ENCODE measurements around the gene SDR39U1.
"Not testable (repeated sequence)": the region's sequence is repeated elsewhere in the genome, so short reads cannot be mapped to it uniquely, and the experiment has no call there.

Gene SDR39U1

GRCh38 chr14:24463017-24463883 lies 20.7 kb upstream of the SDR39U1 start:
- H3K4me3 ChIP-seq (ENCODE audit: low read length): no peak overlapping the region
- TF ChIP-seq ZNF274 (IDR thresholded peaks at IDR 0.05; ENCODE audit: low read depth, low read length): no peak

DNA sequence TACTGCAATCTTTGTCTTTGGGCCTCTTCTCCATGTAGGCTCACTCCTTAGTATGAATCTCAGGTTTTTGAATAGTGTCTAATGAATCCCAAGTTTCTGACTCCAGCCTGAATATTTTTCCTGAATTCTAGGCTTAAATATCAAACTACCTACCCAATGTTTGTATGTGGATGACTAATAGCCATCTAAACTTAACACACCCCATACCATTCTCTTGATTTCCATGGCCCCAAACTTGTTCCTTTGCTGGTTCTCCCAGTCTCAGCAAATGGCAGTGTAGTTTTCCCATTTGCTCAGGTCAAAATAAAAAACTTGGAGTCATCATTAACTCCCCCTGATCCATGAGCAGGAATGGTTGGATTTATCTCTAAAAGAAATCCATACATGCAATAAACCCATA lies 18.8 kb upstream of the SDR39U1 start:
- no peak for TF ChIP-seq ZNF274 (IDR thresholded peaks at IDR 0.05; ENCODE audit: low read depth, low read length)
- no peak overlapping the region for H3K4me3 ChIP-seq (ENCODE audit: low read length)

GRCh38 chr14:24459331-24459730 lies 16.8 kb upstream of the SDR39U1 start:
- H3K4me3 ChIP-seq (ENCODE audit: low read length): no peak overlapping the region
- no peak for TF ChIP-seq ZNF274 (IDR thresholded peaks at IDR 0.05; ENCODE audit: low read depth, low read length)

DNA sequence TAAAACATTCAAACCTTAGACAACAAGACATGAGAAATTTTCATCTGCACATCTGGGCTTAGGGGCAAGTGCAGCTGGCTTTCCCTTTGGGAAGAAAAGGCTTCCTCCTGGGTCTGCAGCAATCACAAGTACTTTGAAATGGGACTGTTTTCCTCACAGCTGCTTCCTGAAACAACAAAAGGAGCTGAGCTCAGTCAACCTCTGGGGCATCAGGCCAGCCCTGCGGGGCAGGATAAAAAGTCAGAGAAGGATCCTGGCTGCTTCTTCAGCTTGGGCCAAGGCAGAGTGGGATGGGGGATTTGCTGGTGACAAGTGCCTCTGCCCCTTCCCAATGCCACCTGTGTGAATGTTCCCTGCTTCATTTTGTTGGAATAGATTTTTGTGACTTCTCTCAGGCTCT lies 16.2 kb upstream of the SDR39U1 start:
- no peak for TF ChIP-seq ZNF274 (IDR thresholded peaks at IDR 0.05; ENCODE audit: low read depth, low read length)
- no peak overlapping the region for H3K4me3 ChIP-seq (ENCODE audit: low read length)

GRCh38 chr14:24456980-24457379 lies 14.4 kb upstream of the SDR39U1 start:
- no peak for TF ChIP-seq ZNF274 (IDR thresholded peaks at IDR 0.05; ENCODE audit: low read depth, low read length)

GRCh38 chr14:24450828-24451227 lies 8.3 kb upstream of the SDR39U1 start:
- not testable (repeated sequence) for H3K4me3 ChIP-seq (ENCODE audit: low read length)

More at GRCh38 chr14:24456980-24457379, 14.4 kb upstream of the SDR39U1 start:
- H3K4me3 ChIP-seq (ENCODE audit: low read length): no peak overlapping the region

DNA sequence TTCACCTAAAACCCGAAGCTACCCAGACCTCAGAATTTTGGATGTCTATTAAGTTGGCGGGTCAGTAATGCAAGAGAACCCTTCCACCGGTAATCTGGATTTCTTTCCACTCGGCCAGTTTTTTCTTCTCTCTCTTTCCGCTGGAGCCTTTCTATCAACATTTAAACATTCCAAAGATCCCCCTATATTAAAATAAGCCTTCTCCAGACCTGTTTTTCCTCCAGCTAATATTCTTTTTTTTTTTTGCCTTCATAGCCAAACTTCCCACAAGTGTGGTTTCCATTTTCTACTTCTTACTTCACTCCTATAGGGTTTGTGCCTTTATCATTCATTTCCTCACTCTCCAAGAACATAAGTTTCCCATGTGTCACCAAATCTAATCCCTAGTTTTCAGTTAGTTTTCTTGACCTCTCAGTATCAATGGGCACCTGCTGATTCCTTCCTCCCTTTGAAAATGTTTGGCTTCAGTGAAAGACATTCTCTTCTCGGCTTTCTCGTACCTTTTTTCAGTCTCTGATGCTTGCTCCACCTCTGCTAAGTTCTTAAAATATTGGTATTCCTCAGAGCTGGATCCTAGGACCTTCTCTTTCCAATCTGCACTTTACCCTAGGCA lies 583 bp upstream of the SDR39U1 start:
- TF ChIP-seq ZNF274 (IDR thresholded peaks at IDR 0.05; ENCODE audit: low read depth, low read length): no peak
- peak overlapping the region; percentile 96 for H3K4me3 ChIP-seq (ENCODE audit: low read length)

GRCh38 chr14:24441904-24442239 lies 704 bp downstream of the SDR39U1 start:
- TF ChIP-seq ZNF274 (IDR thresholded peaks at IDR 0.05; ENCODE audit: low read depth, low read length): no peak
- peak overlapping the region; percentile 71 for H3K4me3 ChIP-seq (ENCODE audit: low read length)

DNA sequence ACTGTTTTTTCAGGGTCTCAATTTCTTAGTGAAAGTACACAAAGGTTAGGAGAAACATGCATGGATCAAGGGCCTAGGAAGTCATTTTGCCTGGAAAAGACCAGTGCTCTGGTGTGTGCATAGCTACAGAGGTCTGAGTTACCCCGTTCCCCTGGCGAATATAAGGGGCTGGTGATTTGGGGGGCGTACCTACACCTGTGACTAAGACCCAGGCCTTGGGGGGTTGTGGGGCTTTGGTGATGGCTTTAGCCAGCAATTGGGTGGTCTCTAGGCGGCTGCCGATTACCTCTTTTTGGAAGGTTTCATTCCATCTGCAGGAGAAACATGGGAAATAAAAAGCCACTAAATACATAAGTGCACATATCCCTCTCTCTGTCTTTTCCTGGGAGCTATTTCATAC lies 1.1 kb downstream of the SDR39U1 start:
- TF ChIP-seq ZNF274 (IDR thresholded peaks at IDR 0.05; ENCODE audit: low read depth, low read length): no peak
- H3K4me3 ChIP-seq (ENCODE audit: low read length): peak overlapping the region; percentile 71

GRCh38 chr14:24440606-24441399 lies 1.8 kb downstream of the SDR39U1 start:
- no peak for TF ChIP-seq ZNF274 (IDR thresholded peaks at IDR 0.05; ENCODE audit: low read depth, low read length)
- H3K4me3 ChIP-seq (ENCODE audit: low read length): no peak overlapping the region

DNA sequence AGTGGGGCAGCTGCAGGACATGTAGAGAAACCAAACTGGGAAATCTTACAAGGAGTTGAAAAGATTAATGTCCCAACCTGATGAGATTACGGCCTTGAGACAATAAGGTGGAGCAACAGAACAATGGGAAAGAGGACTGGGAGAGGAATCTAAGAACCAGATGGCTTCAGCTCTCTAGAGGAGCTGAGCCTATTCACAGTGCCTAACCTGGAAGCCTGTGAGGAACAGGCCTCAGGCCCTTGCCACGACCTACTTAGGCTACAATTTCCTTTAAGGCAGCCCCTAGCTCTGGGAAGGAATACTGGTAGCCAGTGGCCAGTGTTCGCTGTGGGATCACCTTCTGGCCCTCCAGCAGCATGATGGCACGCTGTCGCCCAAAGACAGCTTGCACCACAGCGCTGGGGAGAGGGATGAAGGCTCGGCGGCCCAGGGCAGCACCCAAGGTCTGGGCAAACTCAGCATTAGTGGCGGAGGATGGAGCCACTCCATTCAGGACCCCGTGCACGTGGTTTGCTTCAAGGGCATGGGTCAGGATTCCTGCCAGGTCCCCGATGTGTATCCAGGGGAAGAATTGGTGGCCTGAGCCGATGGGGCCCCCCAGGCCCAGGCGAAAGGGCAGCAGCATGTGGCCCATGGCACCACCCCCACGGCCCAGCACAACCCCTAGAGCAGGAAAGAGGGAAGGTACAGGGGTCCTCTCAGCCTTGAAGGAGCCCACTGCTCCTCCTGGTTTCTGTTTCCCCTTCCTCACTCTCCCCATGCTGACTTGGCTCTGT lies 2.6 kb downstream of the SDR39U1 start:
- no peak for TF ChIP-seq ZNF274 (IDR thresholded peaks at IDR 0.05; ENCODE audit: low read depth, low read length)
- H3K4me3 ChIP-seq (ENCODE audit: low read length): no peak overlapping the region

- TF ChIP-seq ZNF274 (IDR thresholded peaks at IDR 0.05; ENCODE audit: low read depth, low read length): no peak
- H3K4me3 ChIP-seq (ENCODE audit: low read length): no peak overlapping the region
Measured at GRCh38 chr14:24439257-24439656, 3.3 kb downstream of the SDR39U1 start.

DNA sequence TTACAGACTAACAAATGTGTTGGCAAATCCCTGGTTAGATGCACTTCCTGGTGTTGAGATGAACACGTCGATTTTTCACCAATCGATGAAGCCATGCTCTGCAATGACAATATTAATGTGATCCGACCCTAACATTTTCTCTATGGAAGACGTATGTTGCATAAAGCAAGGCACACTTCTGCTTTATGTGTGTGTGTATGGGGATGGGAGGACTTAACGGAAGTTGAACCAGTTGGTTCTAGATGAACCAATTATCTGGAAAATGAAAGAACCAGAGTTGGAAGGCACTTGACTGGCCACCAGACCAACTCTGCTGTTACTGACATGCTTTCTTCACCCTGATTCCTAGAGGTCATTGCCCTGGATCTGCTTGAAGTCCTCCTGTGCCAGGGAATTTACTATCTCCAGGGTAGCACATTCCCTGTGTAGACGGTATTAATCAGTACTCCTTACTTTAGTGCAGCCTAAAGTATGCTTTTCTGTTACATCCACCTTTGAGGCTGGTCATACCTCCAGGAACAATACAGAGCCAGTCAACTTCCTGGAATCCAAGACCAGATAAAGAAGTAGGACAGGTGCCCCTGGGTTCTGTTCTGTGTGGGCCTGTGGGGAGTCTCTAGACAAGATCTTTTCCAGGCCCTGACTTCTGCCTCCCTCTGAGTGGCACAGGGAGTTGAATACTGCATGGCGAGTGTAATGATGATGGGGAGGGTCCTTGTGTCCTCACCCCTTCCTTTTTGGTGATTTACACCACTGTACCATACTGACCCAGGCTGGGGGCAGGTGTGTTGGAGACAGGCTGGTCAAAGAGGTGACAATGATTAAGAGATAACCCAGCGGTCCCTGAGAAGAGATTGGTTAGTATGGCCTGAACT lies 4.1 kb downstream of the SDR39U1 start:
- TF ChIP-seq ZNF274 (IDR thresholded peaks at IDR 0.05; ENCODE audit: low read depth, low read length): no peak
- H3K4me3 ChIP-seq (ENCODE audit: low read length): no peak overlapping the region

All from GM08714 (cell line).